Umbilical cord (tissue), 2 donors: ENCODE data around the gene RIBC1. TPM values are rescaled to one million over a fixed set of nuclear protein-coding genes. Genes with fewer than 3 reads are reported as not detected.
"Not testable (repeated sequence)": the region's sequence is repeated elsewhere in the genome, so short reads cannot be mapped to it uniquely, and the experiment has no call there.

ENCODE experiments used
- DNase-seq: peaks from one replicate; pipeline ENCODE4 v3.0.0-alpha.2; 2015; ENCODE audit warnings: low spot score
- total RNA-seq: library from RNA; depleted of rRNA; stranded (reverse); fragments of >200 nt; gene quantifications from one replicate; pipeline ENCODE4 v1.2.3, GENCODE V29; 2014; ENCODE audit warnings: low replicate concordance; ENCODE audit not compliant: insufficient read depth

RIBC1 gene
- total RNA-seq, 1 donor from 2014 or later, result not detected

DNA sequence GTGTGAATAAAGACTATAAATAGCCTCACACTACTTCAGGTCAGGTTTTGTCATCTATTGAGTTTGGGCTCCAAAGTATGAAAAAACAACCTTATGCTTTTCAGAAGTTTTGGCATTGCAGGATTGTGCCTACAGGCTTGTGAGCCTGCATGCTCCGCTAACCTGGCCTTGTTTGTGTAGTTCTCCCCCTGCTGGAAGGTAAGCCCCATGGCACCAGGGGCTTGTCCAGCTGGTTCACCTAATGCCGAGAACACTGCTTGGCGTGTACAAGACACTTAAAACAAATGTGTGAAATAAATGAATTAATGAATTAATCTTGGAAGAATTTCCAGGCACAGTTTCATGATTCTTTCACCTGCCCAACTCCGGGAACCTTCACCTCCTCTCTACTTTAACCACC is 13.3 kb downstream of the RIBC1 start:
- DNase-seq, result peak; percentile 61

DNA sequence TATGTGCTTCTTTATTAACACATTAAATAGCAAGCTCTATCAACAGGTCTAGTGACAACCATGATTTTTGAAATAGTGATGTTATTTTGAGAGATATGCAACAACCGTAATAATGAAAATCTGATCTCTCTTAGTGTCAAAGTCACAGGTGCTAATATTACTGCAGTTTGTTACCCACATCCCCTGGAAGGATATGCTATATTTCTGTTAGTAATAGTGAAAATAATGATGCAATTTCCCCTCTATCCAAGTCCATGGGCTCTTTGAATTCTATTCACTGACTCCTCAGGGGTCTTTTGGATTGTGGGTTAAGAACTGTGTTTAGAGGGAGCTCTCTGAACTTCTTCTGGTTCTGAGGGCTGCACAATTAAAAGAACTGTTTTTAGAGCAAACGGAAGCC is 14.5 kb downstream of the RIBC1 start:
- DNase-seq, result no peak

DNA sequence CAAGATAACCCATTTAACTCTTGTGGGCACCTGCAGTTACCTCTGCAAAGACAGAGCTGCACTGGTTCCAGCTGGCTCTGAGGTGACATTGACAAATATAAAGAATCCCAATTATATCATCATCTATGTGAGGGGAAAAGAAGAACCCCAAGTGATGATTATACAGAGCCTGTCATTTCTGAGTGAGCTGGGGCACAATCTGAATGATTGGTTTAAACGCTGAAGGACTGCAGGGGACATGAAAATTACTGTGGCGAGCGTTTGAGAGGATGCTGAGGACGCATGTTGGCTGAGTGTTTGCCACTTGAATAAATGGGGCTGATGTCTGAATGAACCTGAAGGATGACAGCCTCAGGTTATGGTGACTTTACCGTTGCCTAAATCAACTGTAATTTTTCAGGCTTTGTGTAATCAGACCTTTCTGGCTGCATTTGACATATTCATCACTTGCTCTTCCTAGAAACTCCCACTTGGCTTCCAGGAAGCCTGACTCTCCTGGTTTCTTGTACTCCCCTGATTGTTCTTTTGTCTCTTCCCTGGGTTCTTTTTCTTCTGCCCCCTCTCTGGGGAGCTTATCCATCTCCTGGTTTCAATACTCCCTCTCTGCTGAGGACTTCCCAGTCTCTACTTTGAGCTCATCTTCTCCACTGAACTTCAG is 15.6 kb downstream of the RIBC1 start:
- DNase-seq, result no peak

DNA sequence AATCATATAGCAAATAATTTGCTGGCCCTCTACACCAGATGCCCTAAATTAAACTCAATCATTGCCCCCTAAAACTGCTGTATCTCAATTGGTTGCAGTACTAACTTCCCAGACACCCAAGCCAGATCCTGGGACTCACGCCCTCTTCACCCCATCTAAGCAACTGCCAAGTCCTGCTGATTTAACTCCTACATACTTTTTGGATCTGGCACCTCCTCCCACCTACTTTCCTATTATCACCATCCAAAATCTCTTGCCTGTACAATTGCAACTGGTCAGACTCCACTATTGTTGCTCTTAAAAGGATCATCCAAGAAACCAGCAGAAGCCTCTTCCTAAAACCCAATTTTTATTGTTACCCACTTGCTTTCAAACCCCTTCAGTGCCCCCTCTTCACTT is 16.2 kb downstream of the RIBC1 start:
- no peak for DNase-seq

DNA sequence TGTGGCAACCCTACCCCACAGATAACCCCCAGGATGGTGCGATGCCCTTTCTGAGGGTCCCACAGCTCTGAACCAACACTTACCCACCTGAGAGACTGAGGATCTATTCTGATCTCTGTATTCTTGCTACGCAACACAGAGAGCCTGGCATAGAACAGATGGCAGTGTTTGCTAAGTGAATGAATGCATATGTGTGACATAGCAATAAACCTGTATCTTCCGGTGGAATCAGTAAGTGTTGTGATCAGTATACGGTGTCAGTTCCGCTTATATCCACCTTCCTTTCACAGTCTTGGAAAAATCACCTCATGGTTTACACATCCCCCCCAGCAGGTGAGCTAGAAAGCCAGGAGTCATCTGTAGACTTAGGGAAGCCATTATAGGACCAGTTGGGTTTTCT is 17.4 kb downstream of the RIBC1 start:
- no peak for DNase-seq

DNA sequence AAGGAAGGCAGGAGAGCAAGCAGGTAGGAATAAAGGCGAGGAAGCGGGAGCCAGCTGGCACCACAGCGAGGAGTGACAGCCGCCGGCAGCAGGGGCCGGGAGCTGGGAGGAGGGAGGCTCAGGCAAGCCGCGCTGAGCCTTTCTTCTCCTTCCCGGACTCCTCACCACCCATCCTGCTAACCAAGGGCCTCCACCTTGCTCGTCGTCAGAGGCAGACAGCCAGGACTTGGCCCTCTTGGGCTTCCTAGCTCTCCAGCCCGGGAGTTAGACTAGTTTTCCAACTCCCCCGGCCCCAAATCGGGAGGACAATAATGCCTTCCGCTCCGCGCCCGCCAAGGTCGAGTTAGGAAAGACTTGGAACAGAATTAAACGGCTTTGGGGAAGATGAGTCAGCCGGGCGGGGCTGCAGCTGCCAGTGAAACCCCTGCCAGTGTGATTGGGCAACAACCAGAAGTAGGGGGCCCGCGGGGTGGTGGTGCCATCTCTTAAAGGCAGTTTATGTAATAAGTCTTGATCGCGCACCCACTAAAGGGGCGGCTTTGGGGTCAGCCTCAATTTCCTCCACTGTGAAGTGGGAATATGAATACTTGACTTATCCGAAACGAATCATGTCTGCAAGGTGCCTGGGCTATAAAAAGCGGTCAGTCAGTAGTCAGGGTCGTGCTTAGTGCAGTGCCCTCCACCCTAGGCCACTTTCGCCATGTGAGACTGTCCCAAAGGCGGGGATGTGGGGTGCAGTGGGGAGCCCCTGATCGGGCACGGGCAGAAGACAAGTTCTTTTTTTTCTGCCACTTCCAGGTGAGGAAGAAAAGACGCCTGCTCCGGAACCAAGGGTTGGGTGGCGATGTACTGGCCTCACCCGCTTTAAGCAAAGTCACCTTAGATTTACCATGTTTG is 18.2 kb downstream of the RIBC1 start:
- peak; percentile 77 for DNase-seq

DNA sequence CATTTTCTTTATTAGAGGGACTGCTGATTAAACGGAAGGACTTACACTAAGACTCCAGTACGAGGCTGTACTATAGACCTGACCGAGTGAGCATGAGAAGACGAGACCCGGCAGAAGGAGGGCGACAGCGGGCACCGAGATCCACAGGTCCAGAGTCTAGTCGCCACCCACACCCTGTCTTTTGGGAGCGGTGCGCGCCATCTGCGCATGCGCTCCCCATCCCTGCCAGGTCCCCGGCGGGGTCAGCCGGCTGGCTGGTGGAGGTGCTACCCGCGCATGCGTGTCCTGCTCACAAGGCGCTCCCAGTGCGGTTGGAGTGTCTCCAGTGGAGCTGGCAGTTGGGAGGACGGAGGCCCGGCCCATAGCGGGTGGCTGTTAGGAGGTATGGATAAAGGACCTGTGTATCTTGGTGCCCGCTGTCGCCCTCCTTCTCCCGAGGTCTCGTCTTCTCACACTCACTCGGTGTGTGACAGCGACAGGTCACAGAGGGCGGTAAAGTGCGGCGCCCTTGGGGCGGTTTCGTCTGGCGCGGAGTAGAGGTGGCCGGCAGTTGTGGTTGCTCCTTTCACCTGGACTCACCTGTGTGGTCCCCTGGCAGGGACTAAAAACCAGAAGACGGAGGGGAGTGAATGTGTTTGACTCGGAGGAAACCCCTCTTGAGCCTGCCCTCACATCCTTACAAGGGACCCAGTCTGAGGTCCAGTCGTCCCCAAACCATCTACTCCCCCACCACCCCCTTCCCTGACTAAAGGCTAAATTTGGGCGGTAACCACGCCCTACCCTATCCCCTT is 19.1 kb downstream of the RIBC1 start:
- DNase-seq, result peak; percentile 85

DNA sequence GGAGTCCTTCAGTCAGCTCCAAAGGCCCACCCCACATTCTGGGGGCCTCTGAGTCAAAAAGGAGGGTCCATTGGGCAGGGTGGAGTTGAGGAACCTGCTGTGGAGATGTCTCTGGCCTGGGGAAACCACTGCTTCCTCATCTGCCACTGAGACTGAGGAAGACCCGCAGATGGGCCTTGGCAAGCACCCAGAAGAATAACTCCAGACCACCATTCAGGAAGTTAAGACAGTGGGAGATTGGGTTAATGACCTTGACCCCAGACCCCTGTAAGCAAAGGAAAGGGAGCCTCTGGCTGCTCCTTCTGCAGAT is 19.6 kb downstream of the RIBC1 start:
- DNase-seq, result no peak

DNA sequence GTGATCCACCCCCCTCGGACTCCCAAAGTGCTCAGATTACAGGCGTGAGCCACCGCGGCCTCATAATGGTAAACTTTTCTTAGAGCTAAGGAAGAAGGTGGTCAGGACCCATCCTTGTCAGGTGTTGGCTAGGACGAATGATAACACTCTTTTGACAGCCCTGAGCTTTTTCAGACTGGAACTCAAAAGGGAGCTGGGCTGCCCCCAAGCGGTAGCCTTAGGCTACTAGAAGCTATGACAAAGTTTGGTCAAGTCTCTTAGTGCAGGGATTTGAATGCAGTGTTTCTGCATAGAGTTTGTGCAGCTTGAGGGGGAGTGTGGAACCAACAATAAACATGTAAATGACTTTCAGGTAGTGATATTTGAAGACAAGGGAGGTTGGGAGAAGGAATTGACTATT is 23.3 kb downstream of the RIBC1 start:
- DNase-seq, result no peak

DNA sequence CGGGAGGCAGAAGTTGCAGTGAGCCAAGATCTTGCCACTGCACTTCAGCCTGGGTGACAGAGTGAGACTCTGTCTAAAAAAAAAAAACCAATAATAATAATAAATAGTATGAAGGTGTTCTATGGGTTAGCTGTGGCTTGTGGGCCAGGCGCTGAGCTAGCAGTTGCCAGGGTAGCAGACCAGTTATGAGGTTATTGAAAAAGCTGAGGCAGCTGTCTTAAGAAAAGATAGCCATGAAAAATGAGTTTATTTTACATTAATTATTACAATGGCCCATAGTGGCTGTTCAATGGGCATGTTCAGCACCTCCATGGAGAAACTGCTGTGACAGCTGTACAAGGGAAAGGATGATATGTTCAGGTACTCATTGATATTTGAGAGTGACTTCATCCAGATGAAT is 24.8 kb downstream of the RIBC1 start:
- no peak for DNase-seq

DNA sequence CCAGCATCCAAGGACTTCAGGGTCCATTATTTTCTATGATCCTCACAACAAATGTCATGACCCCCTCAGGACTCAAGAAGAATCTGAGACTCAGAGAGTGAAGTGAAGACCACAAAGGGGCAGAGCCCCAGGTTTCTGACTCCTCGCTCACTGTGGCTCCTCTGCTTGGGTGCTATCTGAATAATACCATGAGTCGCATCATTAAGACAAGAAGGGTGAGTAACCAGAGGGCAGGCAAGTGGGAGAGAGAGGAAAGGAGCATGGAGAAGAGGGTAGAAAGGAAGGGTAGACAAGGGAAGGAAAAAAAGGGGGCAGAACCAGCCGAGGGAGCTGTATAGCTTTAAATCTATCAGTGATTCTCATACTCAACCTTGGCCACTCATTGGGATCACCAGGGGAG is 27.0 kb downstream of the RIBC1 start:
- DNase-seq, result no peak

DNA sequence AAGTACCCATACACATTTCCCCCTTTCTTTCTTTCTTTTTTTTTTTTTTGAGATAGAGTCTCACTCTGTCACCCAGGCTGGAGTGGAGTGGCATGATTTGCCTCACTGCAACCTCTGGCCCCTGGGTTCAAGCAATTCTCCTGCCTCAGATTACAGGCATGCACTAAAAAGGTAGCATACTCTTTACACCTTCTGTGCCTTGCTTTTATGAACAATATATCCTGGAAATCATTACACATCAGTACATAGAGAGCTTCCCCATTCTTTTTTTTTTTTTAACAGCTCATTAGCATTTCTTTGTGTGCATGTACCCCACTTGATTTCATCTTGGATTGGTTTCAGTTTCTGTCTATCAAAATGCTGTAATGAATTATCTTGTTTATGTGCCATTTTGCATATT is 30.1 kb downstream of the RIBC1 start:
- DNase-seq, result no peak

DNA sequence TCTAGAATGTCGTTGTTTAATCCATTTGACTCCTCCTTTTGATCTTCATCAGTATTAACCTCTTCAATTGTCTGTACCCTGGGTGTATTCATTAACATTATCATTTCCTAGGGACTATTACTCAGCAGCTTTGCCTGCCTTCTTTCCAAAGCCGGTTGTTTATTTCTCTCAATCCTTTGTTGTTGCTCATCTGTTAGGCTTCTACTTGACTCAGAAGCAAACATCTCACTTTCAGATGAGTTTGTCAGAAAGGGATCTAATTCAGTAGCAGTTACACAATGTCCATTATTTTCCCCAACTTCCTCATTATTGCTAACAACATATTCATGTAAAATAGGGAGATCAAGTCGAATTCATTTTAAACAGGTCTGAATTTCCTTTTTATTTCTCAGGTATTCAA is 33.6 kb downstream of the RIBC1 start:
- DNase-seq, result no peak

DNA sequence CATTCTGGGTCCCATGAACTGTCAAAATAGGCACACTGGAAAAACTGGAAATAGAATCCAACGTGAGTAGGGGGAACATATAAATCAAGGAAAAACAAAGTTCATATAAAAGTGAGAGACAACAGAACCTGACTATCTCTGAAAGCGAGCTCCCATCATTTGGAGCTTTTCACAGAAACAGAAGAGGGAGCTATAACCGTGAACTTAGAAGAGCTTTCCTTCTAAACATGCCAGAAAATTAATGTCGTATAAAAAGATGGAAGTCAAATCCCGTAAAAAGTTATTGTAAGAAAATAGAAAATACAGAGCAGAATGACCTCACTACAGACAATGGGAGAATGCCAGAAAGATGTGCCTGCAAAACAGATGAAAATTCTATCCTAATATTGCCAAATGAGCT is 35.4 kb downstream of the RIBC1 start:
- DNase-seq, result no peak

DNA sequence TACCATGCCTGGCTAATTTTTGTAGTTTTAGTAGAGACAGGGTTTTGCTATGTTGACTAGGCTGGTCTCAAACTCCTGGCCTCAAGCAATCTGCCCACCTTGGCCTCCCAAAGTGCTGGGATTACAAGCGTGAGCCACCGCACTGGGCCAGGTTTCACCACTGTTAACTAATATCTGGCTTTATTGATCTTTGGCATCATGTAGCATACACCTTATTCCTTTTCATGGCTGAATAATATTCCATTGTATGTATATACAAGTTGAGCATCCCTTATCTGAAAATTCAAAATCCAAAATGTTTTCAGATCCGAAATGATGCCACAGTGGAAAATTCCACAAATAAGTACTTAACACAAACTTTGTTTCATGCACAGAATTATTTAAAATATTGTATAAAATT is 46.0 kb downstream of the RIBC1 start:
- DNase-seq, result not testable (repeated sequence)

DNA sequence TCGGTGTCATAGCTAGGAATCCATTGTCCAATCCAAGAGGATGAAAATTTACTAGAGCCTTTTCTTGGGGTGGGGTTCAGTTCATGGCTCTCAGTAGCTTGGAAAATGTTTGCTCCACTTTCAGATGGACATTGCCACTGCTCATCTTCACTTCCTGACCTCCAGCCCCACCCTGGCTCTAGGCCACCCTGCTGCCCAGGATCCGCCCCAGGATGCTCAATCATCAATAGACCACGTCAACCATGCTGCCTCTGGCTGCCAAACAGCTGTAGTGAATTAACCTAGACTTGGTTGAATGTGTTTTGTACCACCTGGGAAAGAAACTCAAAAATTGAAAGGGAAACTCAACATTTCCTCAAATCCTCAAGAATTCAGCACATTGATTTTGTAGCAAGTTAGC is 48.7 kb downstream of the RIBC1 start:
- DNase-seq, result no peak

DNA sequence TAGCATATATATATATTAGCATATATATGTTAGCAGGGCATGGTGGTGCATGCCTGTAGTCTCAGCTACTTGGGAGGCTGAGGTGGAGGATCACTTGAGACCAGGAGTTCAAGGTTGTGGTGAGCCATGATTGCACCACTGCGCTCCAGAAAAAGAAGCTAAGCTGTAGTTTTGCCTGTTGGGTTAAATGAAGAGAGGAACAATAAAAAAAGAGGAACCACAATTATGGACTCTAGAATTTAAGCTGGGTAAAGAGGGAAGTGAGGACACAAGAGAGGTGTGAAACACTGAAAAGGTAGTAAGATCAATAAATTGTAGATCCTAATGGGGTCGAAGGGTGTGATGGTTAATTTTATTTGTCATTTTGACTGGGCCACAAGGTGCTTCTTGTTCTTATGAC is 52.0 kb downstream of the RIBC1 start:
- DNase-seq, result no peak

DNA sequence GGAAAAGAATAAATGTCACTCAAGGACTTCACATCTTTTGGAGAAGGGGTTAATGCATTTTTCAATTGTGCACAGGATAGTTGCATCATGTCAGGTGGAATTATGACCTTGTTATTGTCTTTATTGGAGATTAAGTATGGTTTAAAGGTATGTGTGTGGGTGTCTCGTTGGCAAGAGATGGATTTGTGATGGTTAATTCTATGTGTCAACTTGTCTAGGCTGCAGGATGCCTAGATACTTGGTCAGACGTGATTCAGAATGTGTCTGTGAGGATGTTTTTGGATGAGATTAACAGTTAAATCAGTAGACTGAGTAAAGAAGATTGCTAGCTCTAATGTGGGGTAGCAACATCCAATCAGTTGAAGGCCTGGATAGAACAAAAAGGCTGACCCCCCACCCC is 53.7 kb downstream of the RIBC1 start:
- DNase-seq, result no peak

DNA sequence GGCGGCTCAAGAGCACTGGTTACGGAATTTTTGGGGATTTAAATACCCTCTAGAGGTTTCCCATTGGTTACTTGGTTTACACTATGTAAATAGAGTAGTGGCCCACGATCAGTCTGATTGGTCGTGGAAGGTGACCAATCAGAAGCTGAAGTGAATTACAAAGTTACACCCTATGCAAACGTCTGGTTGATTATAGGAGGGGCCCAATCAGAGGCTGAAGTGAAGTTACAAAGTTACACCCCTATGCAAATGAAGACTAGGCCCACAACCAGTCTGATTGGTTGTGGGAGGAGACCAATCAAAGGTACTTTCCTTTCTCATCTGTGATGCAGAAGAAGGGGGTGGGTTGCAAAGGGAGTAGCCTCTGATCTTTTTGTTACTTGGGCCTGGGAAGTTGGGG is 56.6 kb downstream of the RIBC1 start:
- DNase-seq, result no peak
